ENCODE data around the gene ZFP91. TPM values are rescaled to one million over a fixed set of nuclear protein-coding genes. Genes with fewer than 3 reads are reported as not detected.

The ZFP91 gene
- total RNA-seq, 3 donors from 2014 or later = 45.6 to 64.2 (median 54.9) TPM

DNA sequence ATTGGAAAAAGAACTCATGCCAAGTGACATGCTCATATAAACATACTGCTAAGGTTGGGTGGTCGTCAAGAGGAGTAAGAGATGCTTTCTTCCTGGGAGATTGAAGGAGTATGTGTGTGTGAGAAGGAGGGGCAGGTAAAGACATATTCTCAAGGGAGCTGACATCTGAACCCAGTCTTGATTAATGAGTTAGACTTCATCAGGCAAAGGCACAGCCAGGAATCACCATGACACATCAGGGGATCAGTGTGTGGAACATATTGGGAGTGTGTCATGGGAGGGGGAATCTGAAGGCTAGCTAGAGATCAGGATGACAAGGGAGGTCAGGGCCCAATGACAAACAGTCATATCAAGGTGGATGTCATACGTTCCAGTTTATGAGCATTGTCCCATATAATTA lies 58.5 kb downstream of the ZFP91 start:
- Histone ChIP-seq H3K27me3 (no peaks in the 10 kb centered on the region), H3K4me1 (no peaks in the 10 kb centered on the region), H3K4me3 (no peak overlapping the region), H3K36me3 (no peaks in the 10 kb centered on the region), H3K9me3 (no peaks in the 10 kb centered on the region), H3K27ac (no peak overlapping the region)
- intact Hi-C loops (cut with DNase I; ENCODE audit: low total_unique reads) = no loop called here
- DNase-seq (ENCODE audit: low spot score in 2 of 2) = no peak
- no peak for TF ChIP-seq POLR2A (IDR thresholded peaks at IDR 0.05)
- no peak for TF ChIP-seq POLR2AphosphoS5 (IDR thresholded peaks at IDR 0.05)
- TF ChIP-seq CTCF (IDR thresholded peaks at IDR 0.05) = no peak

DNA sequence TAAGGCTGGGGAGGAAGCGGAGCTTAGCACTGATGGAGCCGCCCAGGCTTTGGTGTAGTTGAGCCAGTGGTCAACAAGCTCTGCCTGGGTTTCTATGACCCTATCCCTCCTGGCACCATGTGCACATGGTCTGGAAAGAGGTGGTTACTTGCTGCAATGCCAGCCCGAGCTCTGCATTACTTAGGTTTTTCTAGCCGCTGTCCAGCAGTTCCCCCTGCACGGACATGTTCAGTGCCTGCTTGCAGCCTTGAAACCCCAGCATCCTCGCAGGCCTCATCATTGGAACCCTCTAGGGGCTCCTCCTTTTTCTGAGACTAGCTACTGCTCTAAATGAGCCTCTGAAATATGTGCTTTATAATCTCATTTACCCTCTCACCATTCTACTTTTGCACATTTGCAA lies 60.2 kb downstream of the ZFP91 start:
- intact Hi-C loops (cut with DNase I; ENCODE audit: low total_unique reads) = no loop called here
- Histone ChIP-seq H3K4me3 (no peak overlapping the region), H3K9me3 (no peaks in the 10 kb centered on the region), H3K4me1 (no peaks in the 10 kb centered on the region), H3K36me3 (no peaks in the 10 kb centered on the region), H3K27ac (no peak overlapping the region), H3K27me3 (no peaks in the 10 kb centered on the region)
- TF ChIP-seq POLR2AphosphoS5 (IDR thresholded peaks at IDR 0.05) (no peak), POLR2A (IDR thresholded peaks at IDR 0.05) (no peak), CTCF (IDR thresholded peaks at IDR 0.05) (no peak)
- DNase-seq (ENCODE audit: low spot score in 2 of 2) = no peak

DNA sequence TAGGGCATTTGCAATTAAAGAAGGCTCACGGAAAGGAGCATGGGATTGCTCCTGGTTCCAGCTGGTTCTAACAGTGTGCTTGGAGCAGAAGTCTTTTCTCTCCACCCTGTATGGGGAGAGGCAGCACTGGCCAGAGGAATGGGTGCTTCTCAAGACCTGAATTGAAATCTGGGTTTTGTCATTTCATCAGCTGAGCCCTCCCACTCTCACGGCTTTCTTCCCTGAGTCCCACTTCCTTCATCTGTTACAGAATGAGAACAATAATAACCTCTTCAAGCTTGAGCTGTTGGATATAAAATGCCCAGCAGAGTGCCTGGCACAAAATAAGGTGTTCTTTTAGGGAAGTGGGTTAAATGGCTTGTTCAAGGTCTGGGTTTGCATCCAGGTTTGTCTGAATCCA lies 60.8 kb downstream of the ZFP91 start:
- intact Hi-C loops (cut with DNase I; ENCODE audit: low total_unique reads) = no loop called here
- no peak for DNase-seq (ENCODE audit: low spot score in 2 of 2)
- no peak overlapping the region for H3K27ac ChIP-seq

GRCh38 chr11:58640386-58641023 lies 61.6 kb downstream of the ZFP91 start:
- Histone ChIP-seq H3K4me1 (no peaks in the 10 kb centered on the region), H3K9me3 (peaks cover 2 to 3% of the 10 kb centered on the region in 2 donors), H3K36me3 (no peaks in the 10 kb centered on the region), H3K27me3 (no peaks in the 10 kb centered on the region), H3K27ac (no peak overlapping the region), H3K4me3 (no peak overlapping the region)
- intact Hi-C loops (cut with DNase I; ENCODE audit: low total_unique reads) = no loop called here
- no peak for DNase-seq (ENCODE audit: low spot score in 2 of 2)
- TF ChIP-seq CTCF (IDR thresholded peaks at IDR 0.05) (no peak), POLR2AphosphoS5 (IDR thresholded peaks at IDR 0.05) (no peak), POLR2A (IDR thresholded peaks at IDR 0.05) (no peak)

More for the DNA sequence above, 60.8 kb downstream of the ZFP91 start:
- Histone ChIP-seq H3K4me1 (no peaks in the 10 kb centered on the region), H3K4me3 (no peak overlapping the region), H3K9me3 (no peaks in the 10 kb centered on the region), H3K36me3 (no peaks in the 10 kb centered on the region), H3K27me3 (no peaks in the 10 kb centered on the region)
- TF ChIP-seq POLR2AphosphoS5 (IDR thresholded peaks at IDR 0.05) = no peak
- TF ChIP-seq CTCF (IDR thresholded peaks at IDR 0.05) = no peak
- no peak for TF ChIP-seq POLR2A (IDR thresholded peaks at IDR 0.05)

DNA sequence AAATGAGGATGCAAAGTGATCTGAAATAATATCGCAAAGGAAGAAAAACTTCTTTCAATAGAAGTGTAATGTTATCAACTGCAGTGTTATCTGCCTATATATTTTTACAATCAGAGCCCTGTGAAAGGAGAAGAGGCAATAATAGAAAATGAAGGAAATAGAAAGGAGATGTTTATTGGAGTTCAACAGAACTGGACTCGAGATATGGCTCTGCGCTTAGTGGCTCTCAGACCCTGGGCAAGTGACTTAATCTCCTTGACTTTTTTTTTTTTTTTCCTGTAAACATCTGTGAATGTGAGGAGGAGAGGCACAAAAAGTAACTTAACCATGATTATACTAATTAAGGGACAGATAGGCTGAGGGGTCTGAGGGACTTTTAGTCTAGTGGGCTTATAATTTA lies 62.5 kb downstream of the ZFP91 start:
- H3K4me3 ChIP-seq = no peak overlapping the region
- intact Hi-C loops (cut with DNase I; ENCODE audit: low total_unique reads) = no loop called here
- H3K36me3 ChIP-seq = no peaks in the 10 kb centered on the region
- H3K4me1 ChIP-seq = no peaks in the 10 kb centered on the region
- H3K27me3 ChIP-seq = no peaks in the 10 kb centered on the region
- TF ChIP-seq POLR2AphosphoS5 (IDR thresholded peaks at IDR 0.05) = no peak
- TF ChIP-seq CTCF (IDR thresholded peaks at IDR 0.05) = no peak
- TF ChIP-seq POLR2A (IDR thresholded peaks at IDR 0.05) = no peak
- no peak overlapping the region for H3K27ac ChIP-seq
- peaks cover 8 to 10% of the 10 kb centered on the region in 2 donors for H3K9me3 ChIP-seq
- DNase-seq (ENCODE audit: low spot score in 2 of 2) = no peak

All from breast epithelium (tissue), 4 donors.